Adrenal gland (tissue), 12 donors: Measurements from ENCODE around the gene TMEM163. TPM values are rescaled to one million over a fixed set of nuclear protein-coding genes. Genes with fewer than 3 reads are reported as not detected.
A peak's percentile ranks its signal among the peaks of the same experiment; 100 is the strongest.

ENCODE experiments used
- DNase-seq, 7 donors: peaks; one replicate each; pipeline ENCODE4 v3.0.0-alpha.2; 2019 to 2020
- H3K27ac ChIP-seq, 5 donors: fragments of 200-600 bp; sonication (generic) in 4 of 5; 1 replicate in 3 of 5; 2 replicates in 2 of 5; pipeline versions ENCODE4 v1.5.1 to v1.8.0; 2016 to 2020; ENCODE audit warnings: mild to moderate bottlenecking in 1 of 5
- H3K27me3 ChIP-seq: fragments of 200-600 bp; 2 replicates; pipeline ENCODE4 v1.8.0; 2021
- H3K36me3 ChIP-seq, 2 donors: fragments of 200-600 bp; replicated peaks in 1 of 2; 1 replicate in 1 of 2; 2 replicates in 1 of 2; pipeline versions ENCODE4 v1.5.1 to v1.8.0; 2018 to 2022
- H3K4me1 ChIP-seq, 2 donors: fragments of 200-600 bp; replicated peaks in 1 of 2; 1 replicate in 1 of 2; 2 replicates in 1 of 2; pipeline versions ENCODE4 v1.5.1 to v1.8.0; 2018 to 2021
- H3K4me3 ChIP-seq, 4 donors: fragments of 200-600 bp; sonication (generic) in 3 of 4; one replicate each; pipeline ENCODE4 v1.5.1; 2016 to 2018
- H3K9me3 ChIP-seq, 3 donors: fragments of 200-600 bp; sonication (generic) in 1 of 3; replicated peaks in 1 of 3; 1 replicate in 2 of 3; 2 replicates in 1 of 3; pipeline versions ENCODE4 v1.5.1 to v1.8.0; 2016 to 2021
- CTCF ChIP-seq, 6 experiments: fragments of 450-650 bp in 4 of 6; fragments of 200-600 bp in 2 of 6; sonication (generic) in 1 of 6; IDR thresholded peaks; 1 replicate in 5 of 6; 2 replicates in 1 of 6; pipeline versions ENCODE4 v1.5.1 to v1.8.0; 2016 to 2021; ENCODE audit warnings: antibody characterized with exemption in 6 of 6, mild to moderate bottlenecking in 2 of 6, moderate library complexity in 1 of 6
- POLR2A ChIP-seq, 2 donors: fragments of 450-650 bp; IDR thresholded peaks; one replicate each; pipeline ENCODE4 v1.6.1; 2017; ENCODE audit warnings: antibody characterized with exemption in 2 of 2, mild to moderate bottlenecking in 2 of 2, moderate library complexity in 1 of 2
- WGBS, 4 donors: extraction: QIAGEN DNeasy Blood & Tissue Kit in 2 of 4; methylation state at CpG; one replicate each; pipeline versions ENCODE4 v1.1.5 to v1.1.7; 2013 to 2017; 5-methylcytosine and 5-hydroxymethylcytosine counted together
- intact Hi-C, 2 donors: fragments of 100-400 bp; cut with DNase I; formaldehyde crosslinking; loops; one replicate each; pipeline versions ENCODE4 v1.14.1 to v1.15.0; 2022 to 2023
- polyA plus RNA-seq, 3 donors: library from polyadenylated mRNA; stranded (reverse); fragments of 200-250 nt in 2 of 3; fragments of 350-450 nt in 1 of 3; fragmentation: Illumina TruSeq in 1 of 3; extraction: RNeasy Lipid Tissue Mini Kit (QIAGEN cat#74804) in 1 of 3; gene quantifications; one replicate each; pipeline ENCODE4 v1.2.3, GENCODE V29; 2013 to 2014
- total RNA-seq, 9 donors: library from RNA; depleted of rRNA in 4 of 9; stranded (reverse); fragments of >200 nt in 4 of 9; fragments of 120-200 nt in 1 of 9; fragmentation: NEBNext Ultra II Directional in 1 of 9; extraction: Animal tissue kit (Norgen Biotek cat#: 25700) in 1 of 9; gene quantifications; one replicate each; pipeline versions ENCODE4 v1.1.0 to v1.2.4, GENCODE V29; 2013 to 2023
- donor health status: healthy with polysubstance abuse.
- donor health status: Bipolar disorder and iron deficiency.
- donor health status: DM: yes; HTN: yes; CAD: no.
- donor health status: DM: no; HTN: no; CAD: no.
- donor health status: DM: no; HTN: no; CAD: no.
- donor health status: DM: yes; HTN: yes; CAD: no.

The TMEM163 gene
- total and polyA plus RNA-seq, 12 donors: 3.6 to 21.6 (median 9.5) TPM

- no peak overlapping the region for H3K4me3 ChIP-seq
- H3K36me3 ChIP-seq: no peaks in the 10 kb centered on the region
- H3K27me3 ChIP-seq: no peaks in the 10 kb centered on the region
- no peaks in the 10 kb centered on the region for H3K4me1 ChIP-seq
- DNase-seq: no peak
- H3K9me3 ChIP-seq: no peaks in the 10 kb centered on the region
- H3K27ac ChIP-seq: peak overlapping the region in 1 of 5 donors; percentile 58
- 62 to 80% (median 77%) methylated on average over 1 of the region's 1 CpG for WGBS, 4 donors
- intact Hi-C loops: no loop called here
- TF ChIP-seq CTCF (IDR thresholded peaks at IDR 0.05) (no peak), POLR2A (IDR thresholded peaks at IDR 0.05) (no peak)
Observed at GRCh38 chr2:134739236-134739878, 20.6 kb upstream of the TMEM163 start.

DNA sequence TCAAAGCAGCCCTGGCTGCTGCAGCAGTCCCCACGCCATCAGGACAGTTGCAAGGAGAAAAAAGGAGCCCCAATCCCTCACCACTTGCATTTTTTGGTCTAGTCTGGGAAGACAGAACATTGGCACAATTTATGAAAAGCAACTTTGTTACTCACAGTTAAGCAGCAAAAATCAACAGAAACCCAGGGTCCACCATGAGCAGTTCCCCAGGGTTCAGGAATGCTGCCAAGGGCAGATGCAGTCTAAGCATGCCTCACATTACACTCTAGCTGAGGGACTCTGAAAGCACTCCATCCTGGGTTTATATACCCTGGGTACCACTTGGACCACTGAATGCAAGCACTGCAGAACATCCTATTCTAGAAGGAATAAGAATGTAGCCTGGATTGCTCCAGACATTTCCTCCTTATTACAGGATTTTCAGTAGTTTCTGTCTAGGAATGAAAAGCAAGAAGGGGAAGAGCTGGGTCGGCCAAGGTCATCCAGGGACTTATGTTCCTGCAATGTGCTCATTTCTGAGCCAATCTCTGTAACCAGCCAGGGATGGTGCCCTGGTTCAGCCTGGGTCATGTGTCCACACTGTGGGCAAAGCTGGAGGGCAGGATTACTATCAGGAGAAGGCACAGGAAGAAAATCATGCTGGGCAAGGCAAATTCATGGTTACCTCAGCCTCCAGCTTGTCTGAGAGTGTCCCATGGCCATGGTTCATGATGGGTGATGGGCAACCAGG is 19.5 kb upstream of the TMEM163 start:
- TF ChIP-seq POLR2A (IDR thresholded peaks at IDR 0.05) (no peak), CTCF (IDR thresholded peaks at IDR 0.05) (no peak)
- no peak overlapping the region for H3K27ac ChIP-seq
- no peaks in the 10 kb centered on the region for H3K27me3 ChIP-seq
- no peaks in the 10 kb centered on the region for H3K36me3 ChIP-seq
- H3K4me3 ChIP-seq: no peak overlapping the region
- intact Hi-C loops: no loop called here
- WGBS, 4 donors: 46 to 64% (median 59%) methylated on average over 2 of the region's 2 CpGs
- no peaks in the 10 kb centered on the region for H3K9me3 ChIP-seq
- DNase-seq: peak in 2 of 7 donors; percentile 35 to 49
- no peaks in the 10 kb centered on the region for H3K4me1 ChIP-seq

GRCh38 chr2:134737671-134738070 is 18.9 kb upstream of the TMEM163 start:
- Histone ChIP-seq H3K27me3 (no peaks in the 10 kb centered on the region), H3K4me1 (no peaks in the 10 kb centered on the region), H3K9me3 (no peaks in the 10 kb centered on the region), H3K36me3 (no peaks in the 10 kb centered on the region), H3K27ac (no peak overlapping the region), H3K4me3 (no peak overlapping the region)
- TF ChIP-seq CTCF (IDR thresholded peaks at IDR 0.05) (no peak), POLR2A (IDR thresholded peaks at IDR 0.05) (no peak)
- 57 to 72% (median 62%) methylated on average over 5 of the region's 5 CpGs for WGBS, 4 donors
- intact Hi-C loops: no loop called here
- DNase-seq: no peak

- DNase-seq: no peak
- Histone ChIP-seq H3K27me3 (no peaks in the 10 kb centered on the region), H3K4me3 (no peak overlapping the region), H3K36me3 (no peaks in the 10 kb centered on the region), H3K4me1 (no peaks in the 10 kb centered on the region), H3K27ac (no peak overlapping the region), H3K9me3 (no peaks in the 10 kb centered on the region)
- intact Hi-C loops: no loop called here
- 73 to 83% (median 77%) methylated on average over 3 of the region's 3 CpGs for WGBS, 4 donors
- no peak for TF ChIP-seq CTCF (IDR thresholded peaks at IDR 0.05)
- TF ChIP-seq POLR2A (IDR thresholded peaks at IDR 0.05): no peak
Observed at GRCh38 chr2:134736167-134736880, 17.5 kb upstream of the TMEM163 start.
